22Rv1 (cell line): ENCODE measurements around the gene USE1.

Source experiments
- ZFX ChIP-seq: fragments of 450-650 bp; IDR thresholded peaks from 2 replicates; pipeline ENCODE4 v1.6.1; 2017; ENCODE audit warnings: antibody characterized with exemption, borderline replicate concordance
- TF ChIP-seq, protein P1 (sequence below): fragments of 450-650 bp; IDR thresholded peaks from 2 replicates; pipeline ENCODE4 v1.5.1; 2017; ENCODE audit warnings: mild to moderate bottlenecking

GRCh38 chr19:17170538-17171297 lies 44.4 kb upstream of the USE1 start:
- TF ChIP-seq, protein P1, sequence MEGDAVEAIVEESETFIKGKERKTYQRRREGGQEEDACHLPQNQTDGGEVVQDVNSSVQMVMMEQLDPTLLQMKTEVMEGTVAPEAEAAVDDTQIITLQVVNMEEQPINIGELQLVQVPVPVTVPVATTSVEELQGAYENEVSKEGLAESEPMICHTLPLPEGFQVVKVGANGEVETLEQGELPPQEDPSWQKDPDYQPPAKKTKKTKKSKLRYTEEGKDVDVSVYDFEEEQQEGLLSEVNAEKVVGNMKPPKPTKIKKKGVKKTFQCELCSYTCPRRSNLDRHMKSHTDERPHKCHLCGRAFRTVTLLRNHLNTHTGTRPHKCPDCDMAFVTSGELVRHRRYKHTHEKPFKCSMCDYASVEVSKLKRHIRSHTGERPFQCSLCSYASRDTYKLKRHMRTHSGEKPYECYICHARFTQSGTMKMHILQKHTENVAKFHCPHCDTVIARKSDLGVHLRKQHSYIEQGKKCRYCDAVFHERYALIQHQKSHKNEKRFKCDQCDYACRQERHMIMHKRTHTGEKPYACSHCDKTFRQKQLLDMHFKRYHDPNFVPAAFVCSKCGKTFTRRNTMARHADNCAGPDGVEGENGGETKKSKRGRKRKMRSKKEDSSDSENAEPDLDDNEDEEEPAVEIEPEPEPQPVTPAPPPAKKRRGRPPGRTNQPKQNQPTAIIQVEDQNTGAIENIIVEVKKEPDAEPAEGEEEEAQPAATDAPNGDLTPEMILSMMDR, result no peak
- TF ChIP-seq ZFX, result no peak
